Natural killer cell (primary cell): ENCODE measurements around the gene COL6A2. TPM values are rescaled to one million over a fixed set of nuclear protein-coding genes. Genes with fewer than 3 reads are reported as not detected.

Experiments used
- ATAC-seq, 3 donors: fragments of 150-1000 bp in 2 of 3; fragments of 200-7000 bp in 1 of 3; cut with Tn5 transposase; 1 replicate in 1 of 3; 2 replicates in 2 of 3; pipeline ENCODE4 v1.10.0; 2021; ENCODE audit warnings: mild to moderate bottlenecking in 2 of 3, moderate library complexity in 2 of 3
- DNase-seq, 2 donors: peaks; one replicate each; pipeline versions ENCODE4 v3.0.0 to v3.0.0-alpha.2; 2013 to 2021; ENCODE audit warnings: mixed read lengths in 1 of 2
- H3K27ac ChIP-seq: one replicate; pipeline ENCODE4 v1.5.1; 2013; ENCODE audit warnings: mild to moderate bottlenecking, low read length
- H3K27me3 ChIP-seq: one replicate; pipeline ENCODE4 v1.6.1; 2013; ENCODE audit warnings: low read length; ENCODE audit not compliant: control insufficient read depth, insufficient read depth
- H3K36me3 ChIP-seq: one replicate; pipeline ENCODE4 v1.6.1; 2013; ENCODE audit warnings: low read length; ENCODE audit not compliant: control insufficient read depth, insufficient read depth
- H3K4me1 ChIP-seq: one replicate; pipeline ENCODE4 v1.6.1; 2013; ENCODE audit warnings: low read length; ENCODE audit not compliant: control insufficient read depth, insufficient read depth
- H3K4me3 ChIP-seq: one replicate; pipeline ENCODE4 v1.5.1; 2013; ENCODE audit warnings: low read length
- H3K9me3 ChIP-seq: one replicate; pipeline ENCODE4 v1.6.1; 2013; ENCODE audit warnings: low read length; ENCODE audit not compliant: control insufficient read depth, insufficient read depth
- H3K27ac Mint-ChIP-seq, 2 donors: one replicate each; pipeline ENCODE4 v1.8.0; 2022; ENCODE audit warnings: mild to moderate bottlenecking in 2 of 2, mixed read lengths in 2 of 2, moderate library complexity in 1 of 2
- H3K27me3 Mint-ChIP-seq, 2 donors: one replicate each; pipeline ENCODE4 v1.8.0; 2022; ENCODE audit warnings: low read depth in 2 of 2, mixed read lengths in 2 of 2
- H3K36me3 Mint-ChIP-seq: one replicate; pipeline ENCODE4 v1.8.0; 2022; ENCODE audit warnings: mixed read lengths
- H3K4me1 Mint-ChIP-seq, 2 donors: one replicate each; pipeline ENCODE4 v1.8.0; 2022; ENCODE audit warnings: mixed read lengths in 2 of 2
- H3K4me3 Mint-ChIP-seq: one replicate; pipeline ENCODE4 v1.8.0; 2022; ENCODE audit warnings: mild to moderate bottlenecking, moderate library complexity, mixed read lengths
- H3K9me3 Mint-ChIP-seq, 2 donors: one replicate each; pipeline ENCODE4 v1.8.0; 2022; ENCODE audit warnings: mixed read lengths in 2 of 2
- WGBS: methylation state at CpG from one replicate; pipeline ENCODE4 v1.1.7; 2013; ENCODE audit warnings: missing lambda C conversion rate; ENCODE audit not compliant: insufficient coverage; 5-methylcytosine and 5-hydroxymethylcytosine counted together
- intact Hi-C: fragments of 100-400 bp; cut with micrococcal nuclease; formaldehyde crosslinking; loops from one replicate; pipeline ENCODE4 v1.14.2; 2022
- total RNA-seq, 4 donors: library from RNA; stranded (reverse); fragments of 120-200 nt in 1 of 4; gene quantifications; one replicate each; pipeline versions ENCODE4 v1.2.3 to v1.2.4, GENCODE V29; 2013 to 2022
- TF ChIP-seq, protein P1 (sequence below): fragments of 200-600 bp; IDR thresholded peaks from one replicate; pipeline ENCODE4 v1.8.0; 2022; ENCODE audit warnings: antibody characterized with exemption

Gene COL6A2
- total RNA-seq, 3 donors from 2014 or later (not counting 1 experiment from before 2014, with no cell fraction given): 93.9 to 110 (median 97.2) TPM

DNA sequence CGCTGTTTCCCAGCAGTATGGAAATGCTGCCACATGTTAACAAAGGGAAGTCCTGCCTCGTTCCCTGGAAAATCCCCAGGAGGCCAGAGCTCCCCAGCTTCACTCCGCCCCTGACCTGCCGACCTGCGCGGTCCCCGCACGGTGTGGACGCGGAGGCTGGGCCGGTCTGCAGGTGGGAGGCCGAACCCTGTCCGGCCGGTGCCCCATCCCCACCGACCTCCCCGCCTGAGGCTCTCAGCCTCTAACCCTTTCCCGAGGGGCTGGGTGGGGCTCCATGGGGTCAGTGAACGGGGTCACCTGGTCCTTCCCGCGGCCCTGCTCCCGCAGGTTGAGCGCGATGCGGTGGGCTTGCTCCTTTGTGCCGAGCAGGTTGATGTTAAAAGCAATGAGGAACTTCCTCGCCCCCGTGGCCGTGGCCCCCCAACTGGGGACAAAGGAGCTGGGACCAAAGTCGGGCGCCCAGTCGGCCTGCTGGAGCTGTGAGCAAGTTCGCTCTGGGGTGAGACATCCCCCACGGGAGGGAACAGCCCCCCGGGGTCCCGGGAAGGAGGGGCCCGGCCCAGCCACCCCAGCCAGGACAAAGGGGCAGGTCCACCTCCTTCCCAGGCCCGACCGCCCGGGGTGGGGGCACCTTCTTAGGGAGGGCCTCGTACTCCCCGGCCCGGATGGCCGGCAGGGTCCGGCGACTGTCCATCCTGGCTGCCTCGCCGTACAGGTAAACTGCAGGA is 53.5 kb downstream of the COL6A2 start:
- Histone ChIP-seq H3K27ac (no peak overlapping the region), H3K36me3 (no peaks in the 10 kb centered on the region), H3K9me3 (no peaks in the 10 kb centered on the region), H3K27me3 (no peaks in the 10 kb centered on the region), H3K4me3 (no peak overlapping the region), H3K4me1 (peaks cover 8% of the 10 kb centered on the region)
- DNase-seq (peak in 1 of 2 donors; percentile 14), ATAC-seq (no peak)
- Mint-ChIP-seq H3K4me3 (no peak overlapping the region), H3K9me3 (no peaks in the 10 kb centered on the region), H3K27ac (no peak overlapping the region), H3K4me1 (no peaks in the 10 kb centered on the region), H3K27me3 (no peaks in the 10 kb centered on the region), H3K36me3 (no peaks in the 10 kb centered on the region)
- intact Hi-C loops: no loop called here
- TF ChIP-seq, protein P1, sequence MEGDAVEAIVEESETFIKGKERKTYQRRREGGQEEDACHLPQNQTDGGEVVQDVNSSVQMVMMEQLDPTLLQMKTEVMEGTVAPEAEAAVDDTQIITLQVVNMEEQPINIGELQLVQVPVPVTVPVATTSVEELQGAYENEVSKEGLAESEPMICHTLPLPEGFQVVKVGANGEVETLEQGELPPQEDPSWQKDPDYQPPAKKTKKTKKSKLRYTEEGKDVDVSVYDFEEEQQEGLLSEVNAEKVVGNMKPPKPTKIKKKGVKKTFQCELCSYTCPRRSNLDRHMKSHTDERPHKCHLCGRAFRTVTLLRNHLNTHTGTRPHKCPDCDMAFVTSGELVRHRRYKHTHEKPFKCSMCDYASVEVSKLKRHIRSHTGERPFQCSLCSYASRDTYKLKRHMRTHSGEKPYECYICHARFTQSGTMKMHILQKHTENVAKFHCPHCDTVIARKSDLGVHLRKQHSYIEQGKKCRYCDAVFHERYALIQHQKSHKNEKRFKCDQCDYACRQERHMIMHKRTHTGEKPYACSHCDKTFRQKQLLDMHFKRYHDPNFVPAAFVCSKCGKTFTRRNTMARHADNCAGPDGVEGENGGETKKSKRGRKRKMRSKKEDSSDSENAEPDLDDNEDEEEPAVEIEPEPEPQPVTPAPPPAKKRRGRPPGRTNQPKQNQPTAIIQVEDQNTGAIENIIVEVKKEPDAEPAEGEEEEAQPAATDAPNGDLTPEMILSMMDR: no peak
- WGBS: 92% methylated on average over 47 of the region's 47 CpGs

DNA sequence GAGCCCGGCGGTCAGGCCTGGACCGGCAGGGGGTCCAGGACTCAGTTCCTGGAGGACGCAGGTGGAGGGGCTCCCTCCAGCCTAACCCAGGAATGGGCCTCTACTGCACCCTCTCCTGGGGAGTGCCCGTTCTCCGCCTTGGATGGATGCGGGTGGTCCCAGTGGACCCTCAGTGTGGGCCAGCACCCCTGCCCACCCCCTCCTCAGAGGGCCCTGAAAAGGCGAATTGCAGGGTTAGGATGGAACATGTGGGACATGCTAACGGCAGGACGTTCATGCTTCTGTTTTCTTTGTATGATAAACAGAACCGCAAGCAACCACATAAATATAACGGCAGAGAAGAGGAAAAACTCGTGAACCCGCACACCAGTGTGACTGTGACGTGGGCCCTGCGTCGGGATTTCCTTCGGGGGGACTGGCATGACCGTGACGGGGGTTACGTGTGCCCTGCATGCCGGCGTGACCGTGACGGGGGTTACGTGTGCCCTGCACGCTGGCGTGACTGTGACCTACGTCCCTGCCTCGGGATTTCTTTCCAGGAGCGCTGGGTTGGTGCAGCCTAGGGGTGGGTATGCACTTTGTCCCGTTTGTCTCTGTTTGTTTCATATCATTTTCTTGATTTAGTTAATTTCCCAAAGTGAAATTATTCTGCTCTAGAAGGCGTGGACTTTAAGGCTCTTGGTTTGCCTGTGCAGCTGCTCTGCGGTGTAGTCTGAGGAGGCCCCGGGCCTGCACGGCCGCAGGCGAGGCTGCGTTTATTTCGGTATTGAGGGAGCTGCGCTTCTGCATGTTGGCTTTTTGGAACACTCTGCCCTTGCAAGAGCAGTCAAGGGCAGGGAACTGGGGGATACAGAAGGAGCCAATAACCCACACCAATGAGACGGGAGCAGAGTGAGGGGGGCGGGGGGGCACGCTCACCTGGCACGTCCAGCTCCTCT is 54.3 kb downstream of the COL6A2 start:
- no peak overlapping the region for H3K4me3 Mint-ChIP-seq
- intact Hi-C loops: no loop called here
- TF ChIP-seq, protein P1: no peak
- H3K4me1 ChIP-seq: peaks cover 8% of the 10 kb centered on the region
- H3K36me3 Mint-ChIP-seq: no peaks in the 10 kb centered on the region
- DNase-seq (no peak), ATAC-seq (no peak)
- no peaks in the 10 kb centered on the region for H3K27me3 Mint-ChIP-seq
- no peaks in the 10 kb centered on the region for H3K4me1 Mint-ChIP-seq
- no peaks in the 10 kb centered on the region for H3K27me3 ChIP-seq
- H3K9me3 Mint-ChIP-seq: no peaks in the 10 kb centered on the region
- no peaks in the 10 kb centered on the region for H3K36me3 ChIP-seq
- no peak overlapping the region for H3K27ac Mint-ChIP-seq
- WGBS: 93% methylated on average over 45 of the region's 45 CpGs
- H3K9me3 ChIP-seq: no peaks in the 10 kb centered on the region
- H3K27ac ChIP-seq: no peak overlapping the region
- H3K4me3 ChIP-seq: no peak overlapping the region

DNA sequence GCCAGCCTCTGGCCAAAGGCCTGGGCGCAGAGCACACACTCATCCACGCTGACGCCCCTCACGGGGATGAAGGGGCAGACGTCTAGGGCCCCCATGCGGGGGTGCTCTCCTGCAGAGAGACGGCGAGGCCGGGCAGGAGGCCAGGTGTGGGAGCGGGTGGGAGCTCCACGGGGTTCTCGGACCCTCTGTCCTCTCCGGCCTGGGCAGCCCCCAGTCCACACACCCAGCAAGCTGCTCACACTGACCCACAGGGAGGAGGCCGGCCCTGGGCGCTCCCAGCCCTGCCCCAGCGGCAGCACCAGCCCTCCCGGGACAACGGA is 55.0 kb downstream of the COL6A2 start:
- no peaks in the 10 kb centered on the region for H3K27me3 ChIP-seq
- ATAC-seq: peak in 1 of 3 donors; percentile 12

More for the DNA sequence above, 55.0 kb downstream of the COL6A2 start:
- WGBS: 61% methylated on average over 18 of the region's 18 CpGs
- Mint-ChIP-seq H3K4me1 (no peaks in the 10 kb centered on the region), H3K27me3 (no peaks in the 10 kb centered on the region), H3K36me3 (no peaks in the 10 kb centered on the region), H3K9me3 (no peaks in the 10 kb centered on the region), H3K27ac (no peak overlapping the region), H3K4me3 (no peak overlapping the region)
- Histone ChIP-seq H3K4me1 (peaks cover 8% of the 10 kb centered on the region), H3K9me3 (no peaks in the 10 kb centered on the region), H3K27ac (no peak overlapping the region), H3K4me3 (no peak overlapping the region), H3K36me3 (no peaks in the 10 kb centered on the region)
- TF ChIP-seq, protein P1: no peak
- intact Hi-C loops: no loop called here
- DNase-seq: peak in 1 of 2 donors; percentile 8
